ENCODE measurements around the gene TTC23.

The TTC23 gene

GRCh38 chr15:99132634-99133287, 116.6 kb downstream of the TTC23 start:
- Histone ChIP-seq H3K4me2 (no peak overlapping the region), H3K4me1 (ENCODE audit: low read depth, poor library complexity, severe bottlenecking) (peaks cover 50% of the 10 kb centered on the region), H3K36me3 (ENCODE audit: insufficient read depth) (no peaks in the 10 kb centered on the region), H3K4me3 (IDR thresholded peaks at IDR 0.05; ENCODE audit: insufficient read depth, low read depth, low read length) (no peak overlapping the region), H3K79me2 (ENCODE audit: insufficient read depth, low read depth) (no peaks in the 10 kb centered on the region), H3K9ac (no peak overlapping the region), H4K20me1 (ENCODE audit: insufficient read depth) (no peaks in the 10 kb centered on the region), H3K27ac (no peak overlapping the region), H2AFZ (ENCODE audit: low read depth) (no peak overlapping the region), H3K27me3 (ENCODE audit: insufficient read depth, low read depth) (no peaks in the 10 kb centered on the region)
- TF ChIP-seq CTCF (conservative IDR thresholded peaks at IDR 0.05; ENCODE audit: low read depth, low read length), result no peak

- no peak for TF ChIP-seq CTCF (conservative IDR thresholded peaks at IDR 0.05; ENCODE audit: low read depth, low read length)
- H2AFZ ChIP-seq (ENCODE audit: low read depth), result no peak overlapping the region
- H3K27ac ChIP-seq, result no peak overlapping the region
- peaks cover 44% of the 10 kb centered on the region for H3K4me1 ChIP-seq (ENCODE audit: low read depth, poor library complexity, severe bottlenecking)
- H3K36me3 ChIP-seq (ENCODE audit: insufficient read depth), result no peaks in the 10 kb centered on the region
- H3K4me2 ChIP-seq, result no peak overlapping the region
- no peaks in the 10 kb centered on the region for H4K20me1 ChIP-seq (ENCODE audit: insufficient read depth)
- H3K4me3 ChIP-seq (IDR thresholded peaks at IDR 0.05; ENCODE audit: insufficient read depth, low read depth, low read length), result no peak overlapping the region
- no peaks in the 10 kb centered on the region for H3K27me3 ChIP-seq (ENCODE audit: insufficient read depth, low read depth)
- H3K9ac ChIP-seq, result no peak overlapping the region
- H3K79me2 ChIP-seq (ENCODE audit: insufficient read depth, low read depth), result no peaks in the 10 kb centered on the region
Observed at GRCh38 chr15:99132122-99132521, 117.3 kb downstream of the TTC23 start.

- Histone ChIP-seq H3K4me3 (IDR thresholded peaks at IDR 0.05; ENCODE audit: insufficient read depth, low read depth, low read length) (no peak overlapping the region), H3K79me2 (ENCODE audit: insufficient read depth, low read depth) (no peaks in the 10 kb centered on the region), H2AFZ (ENCODE audit: low read depth) (no peak overlapping the region), H4K20me1 (ENCODE audit: insufficient read depth) (no peaks in the 10 kb centered on the region), H3K4me2 (no peak overlapping the region), H3K9ac (no peak overlapping the region), H3K27ac (no peak overlapping the region), H3K4me1 (ENCODE audit: low read depth, poor library complexity, severe bottlenecking) (peaks cover 38% of the 10 kb centered on the region), H3K27me3 (ENCODE audit: insufficient read depth, low read depth) (no peaks in the 10 kb centered on the region), H3K36me3 (ENCODE audit: insufficient read depth) (no peaks in the 10 kb centered on the region)
- TF ChIP-seq CTCF (conservative IDR thresholded peaks at IDR 0.05; ENCODE audit: low read depth, low read length), result no peak
Observed at GRCh38 chr15:99131441-99132023, 117.8 kb downstream of the TTC23 start.

- Histone ChIP-seq H3K27me3 (ENCODE audit: insufficient read depth, low read depth) (no peaks in the 10 kb centered on the region), H3K36me3 (ENCODE audit: insufficient read depth) (no peaks in the 10 kb centered on the region), H3K4me2 (no peak overlapping the region), H3K79me2 (ENCODE audit: insufficient read depth, low read depth) (no peaks in the 10 kb centered on the region), H2AFZ (ENCODE audit: low read depth) (no peak overlapping the region), H3K4me3 (IDR thresholded peaks at IDR 0.05; ENCODE audit: insufficient read depth, low read depth, low read length) (no peak overlapping the region), H3K4me1 (ENCODE audit: low read depth, poor library complexity, severe bottlenecking) (peaks cover 32% of the 10 kb centered on the region), H3K27ac (no peak overlapping the region), H3K9ac (no peak overlapping the region), H4K20me1 (ENCODE audit: insufficient read depth) (no peaks in the 10 kb centered on the region)
- no peak for TF ChIP-seq CTCF (conservative IDR thresholded peaks at IDR 0.05; ENCODE audit: low read depth, low read length)
Observed at GRCh38 chr15:99130765-99131440, 118.5 kb downstream of the TTC23 start.

Measured in KMS-11 (cell line).